SK-N-SH (cell line): ENCODE results near the gene GALK2. TPM values are rescaled to one million over a fixed set of nuclear protein-coding genes. Genes with fewer than 3 reads are reported as not detected.

Source experiments
- CTCF ChIA-PET: fragments of 300-600, 350-600 bp; formaldehyde crosslinking; extraction: SDS; loops from one replicate; lab custom pipeline; 2021; lab: Yijun Ruan, JAX
- POLR2A ChIA-PET: fragments of 350-600 bp; sonication (Branson Sonifier 250); formaldehyde crosslinking; extraction: SDS; loops from one replicate; lab custom pipeline; 2020; ENCODE audit warnings: antibody characterized with exemption, inconsistent platforms; lab: Yijun Ruan, JAX
- DNase-seq: peaks from one replicate; pipeline ENCODE4 v3.0.0; 2012
- H2AFZ ChIP-seq: fragments of 200-600 bp; sonication (generic); 2 replicates; pipeline ENCODE4 v1.8.1; 2016; ENCODE audit warnings: antibody characterized with exemption, mild to moderate bottlenecking, low read depth
- H3F3A ChIP-seq: fragments of 200-600 bp; sonication (generic); replicated peaks from 2 replicates; pipeline ENCODE3; 2016; ENCODE audit warnings: antibody characterized with exemption, mild to moderate bottlenecking; ENCODE audit not compliant: insufficient read depth
- H3K27ac ChIP-seq, 2 experiments: fragments of 200-500 bp in 1 of 2; fragments of 200-600 bp in 1 of 2; sonication (Bioruptor generic) in 1 of 2; sonication (generic), shearing (Covaris generic) in 1 of 2; 2 replicates each; pipeline versions ENCODE4 v1.5.1 to v1.6.1; 2014 to 2016; ENCODE audit warnings: low read depth in 2 of 2, inconsistent platforms in 1 of 2, low read length in 1 of 2, mild to moderate bottlenecking in 1 of 2, mixed read lengths in 1 of 2
- H3K27me3 ChIP-seq: fragments of 200-600 bp; sonication (generic), shearing (Covaris generic); 2 replicates; pipeline ENCODE4 v1.6.1; 2016; ENCODE audit warnings: mixed run types; ENCODE audit not compliant: insufficient read depth
- H3K36me3 ChIP-seq, 2 experiments: fragments of 200-500 bp in 1 of 2; fragments of 200-600 bp in 1 of 2; sonication (Bioruptor generic) in 1 of 2; sonication (generic) in 1 of 2; replicated peaks in 1 of 2; 2 replicates each; pipeline versions ENCODE3 to v1.5.1; 2014 to 2016; ENCODE audit warnings: low read length in 1 of 2, mild to moderate bottlenecking in 1 of 2; ENCODE audit not compliant: insufficient read depth in 2 of 2, control insufficient read depth in 1 of 2
- H3K4me1 ChIP-seq, 2 experiments: fragments of 200-500 bp in 1 of 2; fragments of 200-600 bp in 1 of 2; sonication (Bioruptor generic) in 1 of 2; sonication (generic), shearing (Covaris generic) in 1 of 2; 2 replicates each; pipeline versions ENCODE4 v1.5.1 to v1.6.1; 2014 to 2016; ENCODE audit warnings: low read depth in 1 of 2, low read length in 1 of 2, mixed run types in 1 of 2; ENCODE audit not compliant: insufficient read depth in 2 of 2, control insufficient read depth in 1 of 2
- H3K4me2 ChIP-seq: fragments of 200-600 bp; sonication (generic), shearing (Covaris generic); 2 replicates; pipeline ENCODE4 v1.6.1; 2017; ENCODE audit warnings: mixed run types
- H3K4me3 ChIP-seq, 2 experiments: fragments of 200-500 bp in 1 of 2; fragments of 200-600 bp in 1 of 2; sonication (Bioruptor generic) in 1 of 2; sonication (generic), shearing (Covaris generic) in 1 of 2; 2 replicates each; pipeline versions ENCODE4 v1.5.1 to v1.8.1; 2014 to 2016; ENCODE audit warnings: low read depth in 2 of 2, inconsistent platforms in 1 of 2, low read length in 1 of 2, mild to moderate bottlenecking in 1 of 2, mixed read lengths in 1 of 2, moderate library complexity in 1 of 2
- H3K79me2 ChIP-seq: fragments of 200-600 bp; sonication (generic); 2 replicates; pipeline ENCODE4 v1.8.1; 2017; ENCODE audit warnings: mild to moderate bottlenecking; ENCODE audit not compliant: insufficient read depth
- H3K9ac ChIP-seq: fragments of 200-600 bp; sonication (generic); 2 replicates; pipeline ENCODE4 v1.6.1; 2017; ENCODE audit warnings: mixed run types
- H3K9me2 ChIP-seq: fragments of 200-600 bp; sonication (generic); 2 replicates; pipeline ENCODE4 v1.6.1; 2017; ENCODE audit warnings: mixed run types
- H3K9me3 ChIP-seq: fragments of 200-600 bp; sonication (generic); 2 replicates; pipeline ENCODE4 v1.6.1; 2017; ENCODE audit warnings: mixed run types, mild to moderate bottlenecking, moderate library complexity
- H4K20me1 ChIP-seq: fragments of 200-600 bp; sonication (generic); 2 replicates; pipeline ENCODE4 v1.6.1; 2017; ENCODE audit warnings: mild to moderate bottlenecking, mixed run types; ENCODE audit not compliant: insufficient read depth
- ELF1 ChIP-seq: IDR thresholded peaks from 2 replicates; pipeline ENCODE4 v1.4.0; 2012
- EP300 ChIP-seq, 2 experiments: IDR thresholded peaks; 2 replicates each; pipeline versions ENCODE4 v1.4.0 to v1.6.1; 2012; ENCODE audit warnings: borderline replicate concordance in 1 of 2, low read depth in 1 of 2, low read length in 1 of 2
- GABPA ChIP-seq: IDR thresholded peaks from 2 replicates; pipeline ENCODE4 v1.4.0; 2012; ENCODE audit warnings: low read depth, mild to moderate bottlenecking
- GATA2 ChIP-seq: sonication (generic); formaldehyde crosslinking; IDR thresholded peaks from 2 replicates; pipeline ENCODE4 v1.5.0; 2020; ENCODE audit warnings: mild to moderate bottlenecking, missing genetic modification reagents
- MEF2A ChIP-seq: IDR thresholded peaks from 2 replicates; pipeline ENCODE4 v1.4.0; 2012; ENCODE audit warnings: low read depth, borderline replicate concordance
- MXI1 ChIP-seq: IDR thresholded peaks from 2 replicates; pipeline ENCODE4 v1.6.1; 2012; ENCODE audit warnings: mild to moderate bottlenecking, low read depth, low read length, improper control_type of control experiment
- NRF1 ChIP-seq: IDR thresholded peaks from 2 replicates; pipeline ENCODE4 v1.6.1; 2012; ENCODE audit warnings: low read depth, mild to moderate bottlenecking, low read length
- PBX3 ChIP-seq: IDR thresholded peaks from 2 replicates; pipeline ENCODE4; 2012
- POLR2AphosphoS5 ChIP-seq: IDR thresholded peaks from 2 replicates; pipeline ENCODE4 v1.6.1; 2012; ENCODE audit warnings: low read depth, low read length
- RAD21 ChIP-seq: IDR thresholded peaks from 2 replicates; pipeline ENCODE4 v1.6.1; 2012; ENCODE audit warnings: mild to moderate bottlenecking, low read length
- SMC3 ChIP-seq: IDR thresholded peaks from 2 replicates; pipeline ENCODE4 v1.6.1; 2012; ENCODE audit warnings: low read depth, low read length, improper control_type of control experiment
- TCF12 ChIP-seq: IDR thresholded peaks from 2 replicates; pipeline ENCODE4 v1.4.0; 2012
- TEAD4 ChIP-seq: IDR thresholded peaks from 2 replicates; pipeline ENCODE4 v1.4.0; 2012; ENCODE audit warnings: mild to moderate bottlenecking, borderline replicate concordance; ENCODE audit not compliant: insufficient read depth
- YY1 ChIP-seq: IDR thresholded peaks from 2 replicates; pipeline ENCODE4 v1.4.0; 2012; ENCODE audit warnings: low read depth, mild to moderate bottlenecking
- WGBS: methylation state at CpG from one replicate; pipeline ENCODE4 v1.1.6; 2017; ENCODE audit warnings: low lambda C conversion rate; 5-methylcytosine and 5-hydroxymethylcytosine counted together
- polyA plus RNA-seq, 3 experiments: library from polyadenylated mRNA; depleted of rRNA; stranded (reverse); fragments of >200 nt; gene quantifications; 2 replicates each; pipeline ENCODE4 v1.2.3, GENCODE V29; 2012
- TF ChIP-seq, protein P1 (sequence below): fragments of 200-600 bp; sonication (generic); IDR thresholded peaks from 2 replicates; pipeline ENCODE4 v1.6.1; 2017; ENCODE audit warnings: antibody characterized with exemption, mild to moderate bottlenecking, moderate library complexity
- TF ChIP-seq, protein P2 (sequence below): fragments of 150-350 bp; IDR thresholded peaks from 2 replicates; pipeline ENCODE4 v1.6.1; 2017; ENCODE audit warnings: antibody characterized with exemption, low read length, low read depth, borderline replicate concordance

Gene GALK2
- polyA plus RNA-seq, 1 of the 3 experiments (the other 2 are of a cell fraction) = 19.0 TPM

- H3K79me2 ChIP-seq = no peaks in the 10 kb centered on the region
- H4K20me1 ChIP-seq = no peaks in the 10 kb centered on the region
- WGBS = 84% methylated on average over 1 of the region's 1 CpG
- H3K4me2 ChIP-seq = no peak overlapping the region
- H3K9me2 ChIP-seq = no peaks in the 10 kb centered on the region; the same call in 1 of the 2 replicates
- CTCF ChIA-PET = interaction anchor here (0.7 to 2.4 kb wide), 5 partner anchors 8 to 632 kb away, joined by 3 to 11 read pairs (median 3); no protein-coding TSS in a partner anchor
- H2AFZ ChIP-seq = no peak overlapping the region
- TF ChIP-seq SMC3 (peak; percentile 42), MEF2A (no peak), RAD21 (peak; percentile 64), YY1 (no peak)
- TF ChIP-seq, protein P1, sequence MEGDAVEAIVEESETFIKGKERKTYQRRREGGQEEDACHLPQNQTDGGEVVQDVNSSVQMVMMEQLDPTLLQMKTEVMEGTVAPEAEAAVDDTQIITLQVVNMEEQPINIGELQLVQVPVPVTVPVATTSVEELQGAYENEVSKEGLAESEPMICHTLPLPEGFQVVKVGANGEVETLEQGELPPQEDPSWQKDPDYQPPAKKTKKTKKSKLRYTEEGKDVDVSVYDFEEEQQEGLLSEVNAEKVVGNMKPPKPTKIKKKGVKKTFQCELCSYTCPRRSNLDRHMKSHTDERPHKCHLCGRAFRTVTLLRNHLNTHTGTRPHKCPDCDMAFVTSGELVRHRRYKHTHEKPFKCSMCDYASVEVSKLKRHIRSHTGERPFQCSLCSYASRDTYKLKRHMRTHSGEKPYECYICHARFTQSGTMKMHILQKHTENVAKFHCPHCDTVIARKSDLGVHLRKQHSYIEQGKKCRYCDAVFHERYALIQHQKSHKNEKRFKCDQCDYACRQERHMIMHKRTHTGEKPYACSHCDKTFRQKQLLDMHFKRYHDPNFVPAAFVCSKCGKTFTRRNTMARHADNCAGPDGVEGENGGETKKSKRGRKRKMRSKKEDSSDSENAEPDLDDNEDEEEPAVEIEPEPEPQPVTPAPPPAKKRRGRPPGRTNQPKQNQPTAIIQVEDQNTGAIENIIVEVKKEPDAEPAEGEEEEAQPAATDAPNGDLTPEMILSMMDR = peak; percentile 53
- TF ChIP-seq, all 33 proteins: peak for 3
- H3K4me3 ChIP-seq = no peak overlapping the region
- H3F3A ChIP-seq = no peaks in the 10 kb centered on the region
- H3K9ac ChIP-seq = no peak overlapping the region
- no peak for DNase-seq
- no peaks in the 10 kb centered on the region for H3K27me3 ChIP-seq
- POLR2A ChIA-PET = no interaction called here
- no peaks in the 10 kb centered on the region for H3K4me1 ChIP-seq
- no peaks in the 10 kb centered on the region for H3K36me3 ChIP-seq
- H3K9me3 ChIP-seq = no peaks in the 10 kb centered on the region
- H3K27ac ChIP-seq = no peak overlapping the region
Observed at GRCh38 chr15:49370782-49371181, 200.7 kb downstream of the GALK2 start.

DNA sequence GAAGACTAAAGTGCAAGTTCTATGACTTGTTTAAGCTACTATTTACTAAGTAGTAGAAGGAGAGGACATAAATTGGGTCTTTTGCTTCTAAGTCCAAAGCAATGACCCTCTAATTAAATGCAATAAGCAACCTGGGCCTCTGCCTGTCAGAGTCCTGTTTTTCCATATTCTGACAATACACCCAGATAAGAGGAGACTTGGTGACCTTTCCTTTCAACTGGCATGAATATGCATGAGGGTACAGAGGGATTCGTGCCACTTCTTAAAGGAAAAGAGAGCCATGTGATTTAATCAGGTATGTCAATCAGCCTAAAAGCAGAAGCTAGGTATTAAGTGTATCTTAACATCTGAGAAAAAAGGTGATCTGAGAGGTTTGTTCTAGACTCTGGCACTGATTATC, 202.3 kb downstream of the GALK2 start:
- no peaks in the 10 kb centered on the region for H4K20me1 ChIP-seq
- POLR2A ChIA-PET = no interaction called here
- no peak overlapping the region for H3K27ac ChIP-seq
- no peaks in the 10 kb centered on the region for H3F3A ChIP-seq
- no peak overlapping the region for H3K4me3 ChIP-seq
- WGBS = 73% methylated on average over 1 of the region's 1 CpG
- no peaks in the 10 kb centered on the region for H3K36me3 ChIP-seq
- H3K79me2 ChIP-seq = no peaks in the 10 kb centered on the region
- H3K9me3 ChIP-seq = no peaks in the 10 kb centered on the region
- no peak overlapping the region for H3K9ac ChIP-seq
- no peaks in the 10 kb centered on the region for H3K4me1 ChIP-seq
- CTCF ChIA-PET = interaction anchor here (1.7 kb wide), 1 partner anchor 9 kb away, joined by 4 read pairs; no protein-coding TSS in a partner anchor
- no peaks in the 10 kb centered on the region for H3K27me3 ChIP-seq
- no peak overlapping the region for H3K4me2 ChIP-seq
- H2AFZ ChIP-seq = no peak overlapping the region
- no peaks in the 10 kb centered on the region; the same call in 1 of the 2 replicates for H3K9me2 ChIP-seq
- DNase-seq = no peak
- TF ChIP-seq TCF12 (no peak), MEF2A (no peak), GATA2 (CRISPR knock-in tag) (no peak), TEAD4 (no peak), PBX3 (no peak), POLR2AphosphoS5 (no peak), NRF1 (no peak), EP300 (IDR thresholded peaks at IDR 0.05; ENCODE audit: borderline replicate concordance in 1 of 2, low read depth in 1 of 2, low read length in 1 of 2) (no peak), MXI1 (no peak), GABPA (no peak), ELF1 (no peak), RAD21 (no peak), YY1 (no peak)
- TF ChIP-seq, protein P2, sequence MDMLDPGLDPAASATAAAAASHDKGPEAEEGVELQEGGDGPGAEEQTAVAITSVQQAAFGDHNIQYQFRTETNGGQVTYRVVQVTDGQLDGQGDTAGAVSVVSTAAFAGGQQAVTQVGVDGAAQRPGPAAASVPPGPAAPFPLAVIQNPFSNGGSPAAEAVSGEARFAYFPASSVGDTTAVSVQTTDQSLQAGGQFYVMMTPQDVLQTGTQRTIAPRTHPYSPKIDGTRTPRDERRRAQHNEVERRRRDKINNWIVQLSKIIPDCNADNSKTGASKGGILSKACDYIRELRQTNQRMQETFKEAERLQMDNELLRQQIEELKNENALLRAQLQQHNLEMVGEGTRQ = no peak
